ENCODE measurements around the gene GLYR1. TPM values are rescaled to one million over a fixed set of nuclear protein-coding genes. Genes with fewer than 3 reads are reported as not detected.

Gene GLYR1
- total and polyA plus RNA-seq, 9 of the 15 experiments (the other 6 are each of a cell fraction or from before 2014, with no cell fraction given) = 6.7 to 99.2 (median 60.2) TPM

DNA sequence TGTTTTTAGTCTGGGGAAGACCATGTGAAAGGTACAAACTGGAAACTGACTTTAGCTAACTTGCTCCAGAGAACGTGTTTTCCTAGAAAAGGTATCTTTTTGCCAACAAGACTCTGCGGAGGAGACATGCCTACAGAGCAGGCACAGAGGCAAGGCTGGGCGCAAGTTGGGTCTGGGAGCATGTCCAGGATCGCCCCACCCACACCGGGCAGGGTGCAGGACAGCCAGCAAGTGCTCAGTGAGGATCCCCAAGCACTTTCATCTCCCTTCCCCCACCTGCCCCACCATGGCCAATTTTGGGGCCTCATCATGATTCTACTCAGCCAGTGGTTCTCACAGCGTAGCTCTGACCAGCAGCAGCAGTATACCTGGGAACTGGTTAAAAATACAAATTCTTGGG, 26.4 kb downstream of the GLYR1 start:
- Histone ChIP-seq H3K4me2 (ENCODE audit: insufficient read depth, low read length) (no peak overlapping the region), H3K27ac (ENCODE audit: extremely low read depth, low read depth, low read length) (no peak overlapping the region), H3K4me1 (replicated peaks in 1 of 2; ENCODE audit: control insufficient read depth in 2 of 2, insufficient read depth in 2 of 2, low read length in 2 of 2) (no peaks in the 10 kb centered on the region), H3K79me2 (ENCODE audit: control insufficient read depth, insufficient read depth, low read length) (no peaks in the 10 kb centered on the region), H3K27me3 (ENCODE audit: control insufficient read depth in 2 of 2, insufficient read depth in 2 of 2, low read length in 2 of 2) (no peaks in the 10 kb centered on the region), H3K9ac (ENCODE audit: insufficient read depth in 1 of 2, low read depth in 2 of 2, low read length in 2 of 2) (no peak overlapping the region), H3K9me3 (replicated peaks; ENCODE audit: control insufficient read depth, insufficient read depth, low read depth, low read length) (no peaks in the 10 kb centered on the region), H4K20me1 (replicated peaks; ENCODE audit: control insufficient read depth, insufficient read depth, low read length) (no peaks in the 10 kb centered on the region), H3K4me3 (no peak overlapping the region), H3K36me3 (ENCODE audit: control insufficient read depth, insufficient read depth, low read length) (peaks cover 83% of the 10 kb centered on the region), H2AFZ (ENCODE audit: low read depth, low read length) (no peak overlapping the region), H3K9me1 (ENCODE audit: control insufficient read depth, insufficient read depth, low read length) (no peaks in the 10 kb centered on the region)
- ChIA-PET POLR2A (no interaction called here), CTCF (ENCODE audit: low intra/inter-chr PET ratio) (no interaction called here)
- FAIRE-seq (no peak), DNase-seq (ENCODE audit: extremely low read depth in 1 of 4, low spot score in 3 of 4) (no peak), ATAC-seq (no peak)
- no peak for TF ChIP-seq KDM1A (IDR thresholded peaks at IDR 0.05)
- TF ChIP-seq DEAF1 (CRISPR knock-in tag; IDR thresholded peaks at IDR 0.05) = no peak
- no peak for TF ChIP-seq CEBPB (tag; IDR thresholded peaks at IDR 0.05)
- no peak for TF ChIP-seq MCM5 (IDR thresholded peaks at IDR 0.05; ENCODE audit: low read depth)
- no peak for TF ChIP-seq ZNF282 (CRISPR knock-in tag; IDR thresholded peaks at IDR 0.05)
- no peak for TF ChIP-seq CBFB (CRISPR knock-in tag; IDR thresholded peaks at IDR 0.05)
- TF ChIP-seq ZNF253 (CRISPR knock-in tag; conservative IDR thresholded peaks at IDR 0.05) = no peak
- TF ChIP-seq RFX5 (IDR thresholded peaks at IDR 0.05; ENCODE audit: low read depth, low read length) = no peak
- no peak for TF ChIP-seq OTX1 (CRISPR knock-in tag; IDR thresholded peaks at IDR 0.05)
- TF ChIP-seq, protein P1, sequence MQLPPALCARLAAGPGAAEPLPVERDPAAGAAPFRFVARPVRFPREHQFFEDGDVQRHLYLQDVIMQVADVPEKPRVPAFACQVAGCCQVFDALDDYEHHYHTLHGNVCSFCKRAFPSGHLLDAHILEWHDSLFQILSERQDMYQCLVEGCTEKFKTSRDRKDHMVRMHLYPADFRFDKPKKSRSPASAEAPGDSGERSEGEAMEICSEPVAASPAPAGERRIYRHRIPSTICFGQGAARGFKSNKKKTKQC (CRISPR knock-in tag; IDR thresholded peaks at IDR 0.05) = no peak
- TF ChIP-seq MTA1 (IDR thresholded peaks at IDR 0.05; ENCODE audit: borderline replicate concordance) = no peak
- TF ChIP-seq LCOR (CRISPR knock-in tag; IDR thresholded peaks at IDR 0.05) = no peak
- no peak for TF ChIP-seq PHF8 (IDR thresholded peaks at IDR 0.05; ENCODE audit: borderline replicate concordance, low read length)
- TF ChIP-seq KLF13 (tag; IDR thresholded peaks at IDR 0.05; ENCODE audit: borderline replicate concordance, low read depth) = no peak
- intact Hi-C loops (cut with micrococcal nuclease) (no loop called here), in situ Hi-C loops (cut with MboI) (no loop called here)
- BruUV-seq (replicated peaks) = no TSS peak
- whole genome bisulfite sequencing (ENCODE audit: insufficient coverage, low coverage, missing lambda C conversion rate) = 88% methylated on average over 6 of the region's 6 CpGs

Data from K562 (cell line).